GM12873 (cell line): Measurements from ENCODE around the gene POFUT2.

ENCODE experiments used
- TF ChIP-seq, protein P1 (sequence below): IDR thresholded peaks from 2 replicates; pipeline ENCODE4 v1.5.1; 2012; ENCODE audit warnings: low read depth, mild to moderate bottlenecking, moderate library complexity, low read length, control low read depth; ENCODE audit not compliant: insufficient read depth; ENCODE audit errors: missing control alignments

The POFUT2 gene

DNA sequence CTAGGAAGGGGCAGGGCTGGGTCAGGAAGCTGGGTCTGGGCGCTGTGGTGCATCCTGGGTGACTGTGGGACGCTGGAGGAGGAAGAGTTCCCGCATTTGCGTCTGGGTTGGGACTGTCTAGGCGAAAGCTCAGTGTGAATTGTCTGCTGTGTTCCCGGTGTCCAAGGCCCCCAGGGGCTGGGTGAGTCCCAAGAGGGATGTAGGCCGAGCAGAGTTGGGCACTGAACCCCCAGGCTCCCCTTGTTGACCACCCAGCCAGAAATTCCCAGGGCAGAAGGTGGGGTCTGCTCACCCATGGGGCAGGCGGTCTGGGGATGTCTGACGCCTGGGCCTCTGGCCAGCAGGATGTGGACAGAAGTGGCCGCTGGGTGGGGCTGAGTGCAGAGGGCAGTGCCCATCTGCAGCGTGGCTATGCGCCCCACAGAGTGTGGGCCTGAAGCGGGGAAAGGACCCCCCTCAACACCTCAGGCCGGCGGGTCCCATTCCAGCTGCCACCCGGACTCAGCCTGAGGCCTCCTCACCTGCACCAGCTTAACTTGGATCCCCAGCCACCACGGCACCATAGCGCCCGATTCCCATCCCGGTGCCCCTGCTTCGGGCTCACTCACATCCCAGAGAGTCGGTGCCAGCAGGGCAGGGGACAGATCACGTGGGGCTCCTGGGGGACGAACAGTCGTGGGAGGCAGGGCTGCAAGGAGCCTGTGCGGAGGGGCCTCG is 37.0 kb upstream of the POFUT2 start:
- TF ChIP-seq, protein P1, sequence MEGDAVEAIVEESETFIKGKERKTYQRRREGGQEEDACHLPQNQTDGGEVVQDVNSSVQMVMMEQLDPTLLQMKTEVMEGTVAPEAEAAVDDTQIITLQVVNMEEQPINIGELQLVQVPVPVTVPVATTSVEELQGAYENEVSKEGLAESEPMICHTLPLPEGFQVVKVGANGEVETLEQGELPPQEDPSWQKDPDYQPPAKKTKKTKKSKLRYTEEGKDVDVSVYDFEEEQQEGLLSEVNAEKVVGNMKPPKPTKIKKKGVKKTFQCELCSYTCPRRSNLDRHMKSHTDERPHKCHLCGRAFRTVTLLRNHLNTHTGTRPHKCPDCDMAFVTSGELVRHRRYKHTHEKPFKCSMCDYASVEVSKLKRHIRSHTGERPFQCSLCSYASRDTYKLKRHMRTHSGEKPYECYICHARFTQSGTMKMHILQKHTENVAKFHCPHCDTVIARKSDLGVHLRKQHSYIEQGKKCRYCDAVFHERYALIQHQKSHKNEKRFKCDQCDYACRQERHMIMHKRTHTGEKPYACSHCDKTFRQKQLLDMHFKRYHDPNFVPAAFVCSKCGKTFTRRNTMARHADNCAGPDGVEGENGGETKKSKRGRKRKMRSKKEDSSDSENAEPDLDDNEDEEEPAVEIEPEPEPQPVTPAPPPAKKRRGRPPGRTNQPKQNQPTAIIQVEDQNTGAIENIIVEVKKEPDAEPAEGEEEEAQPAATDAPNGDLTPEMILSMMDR = no peak

DNA sequence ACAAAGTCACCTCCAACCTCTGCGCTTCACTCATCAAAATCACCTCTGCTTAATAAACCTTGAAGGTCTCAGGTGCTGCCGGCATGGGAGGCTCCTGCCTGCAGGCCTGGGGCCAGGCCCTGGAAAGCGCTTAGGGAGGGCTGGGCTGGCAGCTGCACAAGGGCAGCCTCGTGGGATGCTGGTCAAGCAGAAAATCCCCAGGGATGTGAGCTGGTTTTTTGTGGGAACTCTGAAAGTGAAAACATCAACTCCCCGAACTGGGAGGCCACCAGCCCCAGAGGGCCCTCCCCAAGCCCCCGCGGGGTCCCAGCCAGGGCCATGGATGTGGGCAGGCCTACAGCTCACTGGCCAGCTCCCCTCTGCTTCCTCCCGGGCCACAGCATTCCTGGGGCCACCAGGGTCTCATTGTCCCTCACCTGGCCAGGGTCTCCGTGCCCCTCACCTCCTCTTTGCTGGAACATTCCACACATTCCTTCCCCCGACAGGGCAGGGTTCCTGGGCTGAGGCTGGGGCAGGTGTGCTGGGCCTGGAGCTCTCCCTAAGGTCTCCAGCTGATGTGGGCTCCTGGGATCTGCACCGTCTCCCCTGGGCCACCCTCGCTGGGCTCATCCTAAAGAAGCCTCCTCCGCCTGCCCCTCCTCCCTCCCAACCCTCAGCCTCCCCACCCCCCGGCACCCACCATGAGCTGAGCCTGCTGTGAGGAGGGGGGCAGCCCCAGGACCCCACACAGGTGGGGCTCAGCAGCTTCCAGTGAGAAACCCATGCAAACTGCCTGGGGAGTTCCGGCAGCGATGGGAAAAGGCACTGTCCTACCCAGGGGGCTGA is 36.0 kb upstream of the POFUT2 start:
- TF ChIP-seq, protein P1 = no peak

DNA sequence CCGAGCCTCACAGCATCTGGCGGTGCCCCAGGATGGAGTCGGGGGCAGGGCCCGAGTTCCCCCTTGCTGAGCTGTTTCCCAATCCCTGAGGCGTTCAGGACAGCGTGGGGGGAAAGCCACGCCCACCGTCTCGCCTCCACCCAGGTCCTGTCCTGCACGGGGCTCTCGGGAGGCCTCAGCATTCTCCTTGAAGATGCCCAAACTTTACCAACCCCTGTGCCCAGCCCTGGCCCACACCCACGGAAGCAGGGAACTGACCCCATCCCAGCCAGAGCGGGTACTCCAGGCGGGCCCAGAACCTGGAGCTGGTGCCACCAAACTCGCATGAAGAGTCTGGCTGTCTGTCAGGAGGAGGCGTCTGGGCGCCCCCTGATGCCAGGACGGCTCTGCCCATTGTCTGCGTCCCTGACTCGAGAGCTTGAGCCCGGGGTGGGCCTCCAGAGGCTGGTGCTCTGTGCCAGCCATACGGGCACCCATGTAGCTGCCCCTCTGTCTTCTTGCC is 35.3 kb upstream of the POFUT2 start:
- TF ChIP-seq, protein P1 = no peak

DNA sequence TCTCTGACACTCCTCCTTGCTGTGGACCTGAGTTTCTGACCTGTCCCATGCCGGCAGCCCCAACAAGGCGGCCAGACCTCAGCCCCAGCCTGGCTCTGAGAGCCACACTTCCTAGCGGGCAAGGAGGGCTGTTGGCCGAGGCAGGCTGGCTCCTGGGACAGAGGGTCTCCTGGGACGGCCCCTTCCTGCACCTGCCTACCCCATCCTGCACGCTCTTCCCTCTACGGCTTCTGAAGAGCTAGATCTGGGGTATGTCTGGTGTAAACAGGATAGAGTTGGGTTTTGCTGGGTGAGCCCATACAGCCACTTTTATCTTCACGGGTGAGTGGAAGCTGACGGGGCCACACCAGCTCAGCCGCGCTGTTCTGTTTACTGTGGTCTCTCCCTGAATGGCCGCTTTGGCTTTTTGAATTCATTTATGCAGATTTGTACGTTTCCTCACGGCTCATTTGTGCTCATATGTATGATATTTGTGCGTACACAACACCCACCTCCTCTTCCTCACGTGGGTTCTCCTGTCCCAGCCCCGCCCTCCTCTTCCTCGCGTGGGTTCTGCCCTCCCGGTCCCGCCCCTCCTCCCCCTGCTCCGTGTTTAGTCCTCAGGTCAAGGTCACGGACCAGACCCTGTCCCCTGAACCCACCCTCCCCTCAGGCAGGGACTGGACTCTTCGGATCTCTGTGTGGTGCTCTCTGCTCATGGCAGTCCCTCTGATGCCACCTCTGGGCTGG is 34.7 kb upstream of the POFUT2 start:
- TF ChIP-seq, protein P1 = no peak

DNA sequence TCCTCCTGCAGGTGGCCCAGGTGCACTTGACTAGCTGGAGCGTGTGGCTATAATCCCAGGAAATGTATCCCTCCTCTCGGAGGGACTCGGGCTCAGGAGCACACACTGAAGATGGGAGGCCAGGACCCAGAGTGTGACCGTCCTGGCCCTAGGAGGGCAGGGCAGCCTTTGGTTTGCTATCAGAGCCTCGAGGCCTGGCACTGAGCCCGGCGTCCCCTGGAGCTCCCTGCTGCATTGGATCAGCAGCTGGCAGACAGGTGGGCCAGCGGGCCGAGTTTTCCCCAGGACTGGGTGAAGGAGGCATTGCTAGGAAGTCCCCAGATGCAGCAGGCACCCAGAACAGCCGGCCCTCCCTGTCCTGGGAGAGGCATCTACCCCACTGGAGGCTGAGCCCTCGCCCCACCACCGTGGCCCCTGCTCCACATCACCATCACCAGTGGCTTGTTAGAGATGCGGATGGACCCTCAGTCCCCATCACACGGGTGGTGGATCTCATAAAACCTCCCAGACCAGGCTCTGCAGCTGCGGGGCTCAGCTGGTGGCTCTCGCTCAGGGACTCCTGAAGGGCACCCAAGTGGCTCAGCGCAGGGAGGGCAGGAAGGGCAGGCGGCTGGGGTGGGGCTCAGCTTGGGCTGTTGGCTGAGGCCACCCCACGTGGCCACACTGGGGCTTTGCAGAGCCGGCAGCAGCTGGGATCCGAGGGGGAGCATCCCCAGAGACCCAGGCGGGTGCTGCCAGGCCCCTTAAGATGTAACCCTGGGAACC is 32.7 kb upstream of the POFUT2 start:
- TF ChIP-seq, protein P1 = no peak

DNA sequence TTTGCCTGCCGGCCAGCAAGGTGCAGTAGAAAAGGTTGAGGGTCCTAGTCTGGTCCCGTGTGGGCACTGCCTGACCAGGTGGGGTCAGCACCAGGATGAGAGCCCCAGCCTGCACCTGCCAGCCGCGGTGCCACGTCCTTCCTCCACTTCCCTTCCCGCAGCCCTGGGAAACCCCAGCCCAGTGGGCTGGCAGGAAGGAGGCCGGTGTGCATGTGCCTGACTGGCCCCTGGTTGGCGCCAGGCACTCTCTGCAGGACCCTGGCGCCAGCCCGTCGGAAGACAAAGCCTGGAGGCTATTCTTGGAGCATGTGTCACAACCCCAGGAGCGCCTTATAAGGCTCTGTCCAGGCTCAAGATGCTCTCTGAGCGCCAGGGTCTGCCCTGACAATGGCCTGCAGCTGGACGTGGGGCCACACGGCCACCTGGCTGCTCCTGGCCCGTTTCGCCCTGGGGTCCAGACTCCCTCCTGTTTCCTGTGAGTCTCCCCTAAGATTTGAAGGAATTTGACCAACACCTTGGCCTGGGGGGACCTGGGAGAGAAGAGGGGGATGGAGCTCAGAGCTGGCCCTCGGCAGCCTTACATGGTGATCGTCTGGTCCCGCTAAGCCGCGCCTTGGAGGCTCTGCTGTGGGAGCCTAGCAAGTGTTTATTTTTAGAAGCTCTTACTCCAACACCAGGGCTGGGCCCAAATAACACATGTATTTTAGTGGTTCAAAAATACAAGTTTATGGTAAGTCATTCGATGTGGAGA is 31.9 kb upstream of the POFUT2 start:
- TF ChIP-seq, protein P1 = no peak
